Hepatocyte (in vitro differentiated cells): ENCODE measurements around the gene IGFL1. TPM values are rescaled to one million over a fixed set of nuclear protein-coding genes. Genes with fewer than 3 reads are reported as not detected.
"Not testable (repeated sequence)": the region's sequence is repeated elsewhere in the genome, so short reads cannot be mapped to it uniquely, and the experiment has no call there.

Experiments used
- DNase-seq: peaks from one replicate; pipeline ENCODE4 v3.0.0-alpha.2; 2016; ENCODE audit warnings: low spot score
- H2AFZ ChIP-seq: fragments of 200-600 bp; sonication (generic); 2 replicates; pipeline ENCODE4 v1.6.0; 2016; ENCODE audit warnings: antibody characterized with exemption, mild to moderate bottlenecking
- H3K27ac ChIP-seq: fragments of 200-600 bp; sonication (generic); 2 replicates; pipeline ENCODE4 v1.5.1; 2016; ENCODE audit warnings: mild to moderate bottlenecking
- H3K27me3 ChIP-seq: fragments of 200-600 bp; sonication (generic); 2 replicates; pipeline ENCODE4 v1.6.1; 2016
- H3K36me3 ChIP-seq: fragments of 200-600 bp; sonication (generic); replicated peaks from 2 replicates; pipeline ENCODE4 v1.5.1; 2016; ENCODE audit warnings: low read depth; ENCODE audit not compliant: insufficient read depth
- H3K4me1 ChIP-seq: fragments of 200-600 bp; sonication (generic); 2 replicates; pipeline ENCODE4 v1.5.1; 2016; ENCODE audit warnings: mild to moderate bottlenecking, moderate library complexity; ENCODE audit not compliant: insufficient read depth
- H3K4me2 ChIP-seq: fragments of 200-600 bp; sonication (generic); 2 replicates; pipeline ENCODE4 v1.6.0; 2016
- H3K4me3 ChIP-seq: fragments of 200-600 bp; sonication (generic); 2 replicates; pipeline ENCODE4 v1.5.1; 2016; ENCODE audit warnings: mild to moderate bottlenecking
- H3K79me2 ChIP-seq: fragments of 200-600 bp; sonication (generic); 2 replicates; pipeline ENCODE4 v1.6.0; 2017; ENCODE audit warnings: mild to moderate bottlenecking
- H3K9me2 ChIP-seq: fragments of 200-600 bp; sonication (generic); replicated peaks from 2 replicates; pipeline ENCODE4 v1.6.0; 2017; ENCODE audit warnings: mild to moderate bottlenecking; ENCODE audit not compliant: insufficient read depth
- H3K9me3 ChIP-seq: fragments of 200-600 bp; sonication (generic); 2 replicates; pipeline ENCODE4 v1.5.1; 2016; ENCODE audit warnings: low read depth, mild to moderate bottlenecking
- H4K20me1 ChIP-seq: fragments of 200-600 bp; sonication (generic); 2 replicates; pipeline ENCODE4 v1.6.0; 2016; ENCODE audit warnings: mild to moderate bottlenecking; ENCODE audit not compliant: insufficient read depth, poor library complexity, severe bottlenecking
- CTCF ChIP-seq: fragments of 200-600 bp; sonication (generic); IDR thresholded peaks from 2 replicates; pipeline ENCODE4 v1.5.1; 2016; ENCODE audit warnings: antibody characterized with exemption, mild to moderate bottlenecking; ENCODE audit not compliant: poor library complexity
- EZH2 ChIP-seq: fragments of 200-600 bp; sonication (generic); IDR thresholded peaks from 2 replicates; pipeline ENCODE4 v1.6.1; 2016; ENCODE audit warnings: antibody characterized with exemption, mild to moderate bottlenecking, borderline replicate concordance
- EZH2phosphoT487 ChIP-seq: fragments of 200-600 bp; sonication (generic); IDR thresholded peaks from one replicate; pipeline ENCODE4 v1.6.1; 2018; ENCODE audit warnings: antibody characterized with exemption, mild to moderate bottlenecking, low read depth, moderate library complexity; ENCODE audit not compliant: unreplicated experiment, severe bottlenecking
- WGBS: methylation state at CpG from one replicate; pipeline ENCODE4 v1.1.6; 2016; ENCODE audit warnings: low lambda C conversion rate; ENCODE audit errors: missing lambda C conversion rate; 5-methylcytosine and 5-hydroxymethylcytosine counted together
- polyA plus RNA-seq: library from polyadenylated mRNA; unstranded; fragments of >200 nt; fragmentation: Nextera tagmentation; extraction: Ambion mirVana; gene quantifications from 2 replicates; pipeline ENCODE4 v1.2.1, GENCODE V29; 2016
- total RNA-seq: library from RNA; depleted of rRNA; stranded (reverse); fragments of >200 nt; gene quantifications from 2 replicates; pipeline ENCODE4 v1.2.3, GENCODE V29; 2014

Gene IGFL1
- total and polyA plus RNA-seq, 2 experiments from 2014 or later, result not detected

- Histone ChIP-seq H3K79me2 (no peaks in the 10 kb centered on the region), H3K27me3 (peaks cover 21% of the 10 kb centered on the region), H3K9me3 (no peaks in the 10 kb centered on the region), H2AFZ (no peak overlapping the region), H3K4me3 (no peak overlapping the region), H3K36me3 (no peaks in the 10 kb centered on the region), H3K4me2 (no peak overlapping the region), H3K9me2 (no peaks in the 10 kb centered on the region), H3K27ac (no peak overlapping the region), H4K20me1 (no peaks in the 10 kb centered on the region), H3K4me1 (no peaks in the 10 kb centered on the region)
- 66% methylated on average over 6 of the region's 6 CpGs for WGBS
- DNase-seq, result no peak
- no peak for TF ChIP-seq EZH2
Measured at GRCh38 chr19:46239193-46240024, 9.9 kb downstream of the IGFL1 start.

- Histone ChIP-seq H4K20me1 (no peaks in the 10 kb centered on the region), H3K4me3 (no peak overlapping the region), H3K79me2 (no peaks in the 10 kb centered on the region), H2AFZ (no peak overlapping the region), H3K27me3 (peaks cover 21% of the 10 kb centered on the region), H3K27ac (no peak overlapping the region), H3K4me1 (no peaks in the 10 kb centered on the region), H3K4me2 (no peak overlapping the region), H3K9me2 (no peaks in the 10 kb centered on the region), H3K9me3 (no peaks in the 10 kb centered on the region), H3K36me3 (no peaks in the 10 kb centered on the region)
- WGBS, result 67% methylated on average over 4 of the region's 4 CpGs
- no peak for DNase-seq
- no peak for TF ChIP-seq EZH2phosphoT487
- no peak for TF ChIP-seq CTCF
- TF ChIP-seq EZH2, result no peak
Measured at GRCh38 chr19:46240693-46241092, 11.2 kb downstream of the IGFL1 start.

- WGBS, result 20% methylated on average over 2 of the region's 2 CpGs
- Histone ChIP-seq H3K4me3 (no peak overlapping the region), H3K27ac (no peak overlapping the region), H3K79me2 (no peaks in the 10 kb centered on the region), H3K27me3 (peaks cover 28% of the 10 kb centered on the region), H2AFZ (no peak overlapping the region), H4K20me1 (no peaks in the 10 kb centered on the region), H3K9me2 (no peaks in the 10 kb centered on the region), H3K9me3 (no peaks in the 10 kb centered on the region), H3K36me3 (no peaks in the 10 kb centered on the region), H3K4me1 (no peaks in the 10 kb centered on the region), H3K4me2 (no peak overlapping the region)
- no peak for DNase-seq
- TF ChIP-seq EZH2phosphoT487, result no peak
- no peak for TF ChIP-seq CTCF
- no peak for TF ChIP-seq EZH2
Measured at GRCh38 chr19:46241626-46242025, 12.1 kb downstream of the IGFL1 start.

GRCh38 chr19:46243081-46243654, 13.6 kb downstream of the IGFL1 start:
- not testable (repeated sequence) for H2AFZ ChIP-seq, H3K4me3 ChIP-seq, H3K4me1 ChIP-seq, H4K20me1 ChIP-seq, H3K79me2 ChIP-seq, H3K36me3 ChIP-seq, H3K4me2 ChIP-seq, H3K9me2 ChIP-seq, H3K9me3 ChIP-seq, H3K27ac ChIP-seq, DNase-seq
- H3K27me3 ChIP-seq, result peaks cover 36% of the 10 kb centered on the region
- WGBS, result 96% methylated on average over 6 of the region's 6 CpGs
